Activated CD4-positive, alpha-beta T cell treated with anti-CD3 and anti-CD28 coated beads, Interleukin-2, amount 50 U/mL, for 48 hours (primary cell): Measurements from ENCODE around the gene MICAL3.
"Not testable (repeated sequence)": the region's sequence is repeated elsewhere in the genome, so short reads cannot be mapped to it uniquely, and the experiment has no call there.

Source experiments
- DNase-seq, 2 experiments: peaks; one replicate each; pipeline ENCODE4 v3.0.0-alpha.2; 2020

Gene MICAL3

DNA sequence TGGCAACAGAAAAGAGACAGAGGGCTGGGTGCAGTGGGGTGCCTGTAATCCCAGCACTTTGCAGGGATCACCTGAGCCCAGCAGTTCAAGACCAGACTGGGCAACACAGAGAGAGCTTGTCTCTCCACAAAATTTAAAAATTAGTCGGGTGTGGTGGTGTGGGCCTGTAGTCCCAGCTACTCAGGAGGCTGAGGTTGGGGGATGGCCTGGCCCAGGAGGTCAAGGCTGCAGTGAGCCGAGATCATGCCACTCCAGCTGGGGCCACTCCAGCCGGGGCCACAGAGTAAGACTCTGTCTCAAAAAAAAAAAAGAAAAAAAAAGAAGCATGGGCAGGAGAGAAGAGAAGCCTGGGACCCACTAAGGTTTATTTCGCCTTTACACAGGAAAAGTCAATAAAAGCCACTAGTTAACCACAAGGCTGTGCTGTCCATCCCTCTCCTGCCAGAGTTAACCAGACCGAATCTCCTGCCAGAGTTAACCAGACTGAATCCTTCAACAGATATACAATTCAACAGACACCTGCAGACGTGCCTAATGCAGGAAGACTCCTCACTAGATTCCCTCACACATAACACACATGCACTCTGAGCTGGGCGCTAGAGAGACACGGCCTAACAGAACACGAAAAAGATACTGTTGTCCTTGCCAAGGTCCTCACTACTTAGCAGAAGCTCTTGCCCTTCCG, 29.8 kb downstream of the MICAL3 start:
- DNase-seq: no peak

DNA sequence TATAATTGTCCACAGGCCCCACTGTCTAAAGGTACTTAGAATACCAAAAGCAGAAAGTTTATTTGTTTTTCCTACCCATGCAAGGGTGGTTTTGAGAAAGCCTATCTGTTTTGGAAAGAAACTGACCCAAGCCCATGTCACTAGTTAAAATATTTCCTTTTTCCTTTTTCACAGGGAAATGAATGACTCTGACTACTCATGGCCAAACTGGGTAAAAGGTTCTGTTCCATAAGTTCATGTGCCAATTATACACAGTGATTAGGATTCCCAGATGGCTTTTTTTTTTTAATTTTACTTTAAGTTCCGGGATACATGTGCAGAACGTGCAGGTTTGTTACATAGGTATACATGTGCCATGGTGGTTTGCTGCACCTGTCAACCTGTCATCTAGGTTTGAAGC, 31.4 kb downstream of the MICAL3 start:
- not testable (repeated sequence) for DNase-seq

DNA sequence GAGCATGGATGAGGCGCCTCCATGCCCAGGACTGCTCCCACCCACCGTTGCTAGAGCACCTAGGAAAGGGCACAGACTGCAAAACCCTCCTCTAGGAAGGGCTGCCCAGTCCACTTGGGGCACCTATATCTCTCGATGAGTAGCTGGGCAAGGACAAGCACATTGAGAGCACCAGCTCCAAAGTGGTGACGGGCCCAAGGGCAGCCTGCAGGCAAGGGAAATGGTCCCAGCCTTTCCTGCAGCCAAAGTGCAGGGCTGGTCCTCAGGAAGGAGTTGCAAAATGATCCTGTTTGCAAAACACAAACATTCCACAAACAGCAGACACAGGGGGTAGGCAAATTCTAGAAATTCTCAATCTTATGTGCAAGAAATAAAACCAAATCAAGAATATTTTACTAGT, 32.4 kb downstream of the MICAL3 start:
- DNase-seq: not testable (repeated sequence)

DNA sequence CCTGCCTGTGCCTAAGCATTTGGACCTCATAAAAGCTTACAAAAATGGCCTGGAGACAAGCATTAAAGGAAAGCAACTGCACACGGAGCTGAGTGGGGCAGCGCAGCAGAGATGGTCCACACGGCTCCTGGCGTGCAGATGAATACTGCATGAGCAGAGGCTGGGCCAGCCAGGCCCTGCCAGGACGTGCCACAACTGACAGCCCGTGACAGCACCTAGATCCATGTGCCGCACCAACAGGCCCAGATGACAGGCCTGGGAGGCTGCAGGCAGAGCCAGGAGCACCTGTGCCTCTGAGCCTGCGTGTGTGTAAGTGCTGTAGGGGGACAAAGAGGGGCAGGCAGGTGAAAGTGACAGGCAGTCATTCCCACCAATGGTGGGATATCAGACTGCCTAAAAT, 33.4 kb downstream of the MICAL3 start:
- DNase-seq: no peak

DNA sequence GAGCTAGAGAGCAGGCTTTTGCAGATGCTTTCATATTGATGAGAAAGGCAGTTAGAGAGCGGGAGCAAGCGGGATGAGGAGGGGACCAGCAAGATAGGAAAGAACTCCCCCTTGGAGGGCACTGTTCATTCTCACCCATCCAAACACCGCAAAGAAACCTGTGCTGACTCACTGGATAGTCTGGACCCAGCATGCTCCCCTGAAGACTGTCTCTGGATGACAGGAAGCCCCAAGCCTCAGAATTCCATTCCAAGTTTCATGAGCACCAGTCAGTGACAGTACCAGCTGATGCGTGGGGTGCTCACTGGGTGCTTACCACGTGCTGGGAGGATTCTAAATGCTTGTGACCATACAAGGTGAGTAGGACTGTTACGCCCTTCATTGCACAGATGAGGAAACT, 34.2 kb downstream of the MICAL3 start:
- no peak for DNase-seq

DNA sequence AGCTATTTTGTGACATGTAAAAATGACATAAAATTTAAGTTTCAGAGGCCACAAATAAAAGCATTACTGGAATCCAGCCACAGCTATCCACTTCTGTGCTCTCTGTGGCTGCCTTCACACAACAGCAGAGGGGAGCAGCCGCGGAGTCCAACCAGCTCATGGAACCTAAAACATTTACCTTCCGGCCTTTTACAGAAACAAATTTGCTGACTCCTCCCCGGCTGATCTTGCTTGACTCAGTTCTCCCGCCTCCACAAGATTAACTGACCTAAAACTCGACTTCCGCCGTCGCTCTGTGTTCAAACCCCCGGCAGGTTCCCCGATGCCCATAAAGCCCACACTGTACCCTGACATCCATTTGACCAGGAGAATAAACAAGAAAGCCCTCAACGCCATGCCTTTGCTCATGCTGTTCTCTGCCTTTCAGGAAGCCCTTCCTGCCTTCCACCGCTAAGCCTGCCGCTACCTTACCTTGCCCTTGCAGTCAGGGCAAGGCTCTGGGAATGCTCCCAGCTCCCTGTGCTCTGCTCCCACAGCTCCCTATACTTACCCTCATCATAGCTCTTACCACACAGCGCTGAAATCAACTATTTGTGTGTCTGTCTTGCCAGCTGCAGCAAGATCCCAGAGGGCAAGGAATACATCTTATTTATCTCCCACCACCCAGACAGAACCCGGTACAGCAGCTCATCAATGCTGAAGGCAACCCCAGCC, 35.4 kb downstream of the MICAL3 start:
- no peak for DNase-seq

DNA sequence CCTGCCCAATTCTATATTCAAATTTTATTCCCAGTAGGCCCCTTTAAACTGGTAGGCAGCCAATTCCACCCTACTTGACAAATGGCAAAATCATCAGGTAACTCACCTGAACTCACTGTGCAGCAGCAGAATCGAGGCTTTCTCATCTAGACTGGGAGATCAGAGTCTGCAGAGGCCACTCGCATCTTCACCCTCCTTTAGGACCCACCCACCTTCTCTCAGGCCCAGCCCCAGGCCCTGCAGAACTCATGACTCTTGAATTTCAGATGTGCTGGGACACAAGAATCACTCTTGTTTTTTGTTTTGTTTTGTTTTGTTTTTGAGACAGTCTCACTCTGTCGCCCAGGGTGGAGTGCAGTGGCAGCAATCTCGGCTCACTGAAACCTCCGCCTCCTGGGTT, 38.8 kb downstream of the MICAL3 start:
- no peak for DNase-seq

DNA sequence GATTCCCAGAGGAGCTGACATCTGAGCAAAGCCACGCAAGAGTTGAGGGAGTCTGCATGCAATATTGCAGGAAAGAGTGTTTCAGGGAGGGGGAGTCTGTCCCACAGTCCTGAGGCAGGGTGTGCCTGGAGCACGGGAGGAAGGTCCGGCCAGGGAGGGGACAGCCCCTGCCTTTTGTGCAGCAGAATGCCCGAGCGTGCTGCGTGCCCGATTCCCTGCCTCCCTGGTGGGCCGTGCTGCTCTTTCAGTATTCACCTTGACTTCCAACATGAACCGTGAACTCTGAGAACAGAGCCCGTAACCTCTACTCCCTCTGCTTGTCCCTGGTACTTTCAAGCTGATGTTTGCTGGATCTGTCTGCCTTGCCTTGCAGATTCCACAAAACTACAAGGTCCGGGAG, 39.3 kb downstream of the MICAL3 start:
- not testable (repeated sequence) for DNase-seq

DNA sequence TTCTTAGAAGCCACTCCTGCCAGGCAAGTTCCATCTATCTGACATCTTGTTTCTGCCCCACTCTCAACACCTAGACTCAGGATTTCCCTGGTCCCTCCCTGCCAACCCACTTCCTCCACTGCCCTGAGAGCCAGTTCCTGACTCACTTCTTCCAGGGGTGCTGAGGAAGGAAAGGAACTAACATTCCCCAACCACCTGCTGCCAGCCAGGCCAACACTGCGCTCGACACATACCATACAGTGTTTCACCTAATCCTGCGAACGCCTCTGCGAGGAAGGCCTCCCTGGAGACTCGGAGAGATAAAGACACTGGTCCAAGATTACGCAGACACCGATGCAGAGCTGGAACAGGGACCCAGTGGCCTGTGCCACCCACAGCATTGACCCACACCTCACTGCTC, 40.2 kb downstream of the MICAL3 start:
- peak in 1 of 2 experiments; percentile 8 for DNase-seq

DNA sequence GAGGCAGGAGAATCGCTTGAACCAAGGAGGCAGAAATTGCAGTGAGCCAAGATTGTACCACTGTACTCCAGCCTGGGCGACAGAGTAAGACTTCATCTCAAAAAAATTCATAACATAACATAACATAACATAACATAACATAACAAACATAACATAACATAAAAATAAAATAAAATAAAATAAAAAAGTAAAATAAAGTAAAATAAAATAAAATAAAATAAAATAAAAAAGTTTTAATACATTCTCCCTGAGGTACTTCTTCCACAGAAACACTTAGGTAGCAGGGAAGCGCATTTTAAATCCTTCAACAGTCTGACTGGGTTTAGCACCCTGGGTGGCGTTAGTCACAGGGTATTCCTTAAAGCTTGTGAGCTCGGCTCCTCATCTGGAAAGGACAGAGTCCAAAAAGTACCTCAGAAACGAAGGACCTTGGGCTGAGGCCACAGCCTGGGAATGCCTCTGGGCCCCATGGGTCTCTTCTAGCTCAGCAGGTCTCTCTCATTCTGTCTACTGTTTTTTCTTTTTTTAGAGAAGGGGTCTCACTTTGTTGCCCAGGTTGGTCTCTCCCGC, 41.7 kb downstream of the MICAL3 start:
- DNase-seq: no peak

DNA sequence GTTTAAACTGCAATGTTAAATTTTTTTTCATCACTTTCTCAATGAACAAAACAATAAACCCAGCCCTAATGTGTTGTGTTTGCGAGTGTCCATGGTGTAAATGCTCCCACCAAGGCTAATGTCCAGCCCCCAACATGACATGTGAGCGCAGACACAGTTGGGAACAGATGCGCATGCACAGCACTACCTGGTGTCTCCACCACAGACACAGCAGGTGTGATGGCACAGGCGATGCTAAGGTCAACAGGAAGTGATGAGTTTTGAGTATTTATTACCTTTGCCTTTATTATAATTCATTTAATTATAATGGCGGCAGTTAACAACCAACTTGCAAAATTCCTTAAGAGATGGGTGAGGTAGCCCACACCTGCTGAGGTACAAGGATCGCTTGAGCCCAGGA, 42.9 kb downstream of the MICAL3 start:
- no peak for DNase-seq

DNA sequence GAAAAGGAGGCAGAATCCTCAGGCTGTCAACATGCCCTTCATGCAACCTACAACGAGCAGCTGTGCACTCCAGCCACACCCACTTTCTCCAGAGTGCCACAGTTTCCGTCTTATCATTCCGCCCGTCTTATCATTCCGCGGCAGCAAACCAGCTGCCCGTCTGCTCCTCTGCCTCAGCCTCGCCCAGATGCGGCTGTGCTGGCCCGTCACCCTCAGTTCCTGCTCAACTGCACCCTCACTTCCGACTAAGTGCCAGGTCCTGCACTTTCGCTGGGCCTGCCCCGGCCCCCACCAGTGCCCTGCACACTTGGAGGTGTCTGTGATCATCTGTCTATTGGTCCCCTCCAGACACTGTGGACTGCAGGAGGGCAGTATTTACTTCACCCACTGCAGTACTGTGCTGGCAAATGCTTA, 43.7 kb downstream of the MICAL3 start:
- peak; percentile 52 to 60 for DNase-seq

DNA sequence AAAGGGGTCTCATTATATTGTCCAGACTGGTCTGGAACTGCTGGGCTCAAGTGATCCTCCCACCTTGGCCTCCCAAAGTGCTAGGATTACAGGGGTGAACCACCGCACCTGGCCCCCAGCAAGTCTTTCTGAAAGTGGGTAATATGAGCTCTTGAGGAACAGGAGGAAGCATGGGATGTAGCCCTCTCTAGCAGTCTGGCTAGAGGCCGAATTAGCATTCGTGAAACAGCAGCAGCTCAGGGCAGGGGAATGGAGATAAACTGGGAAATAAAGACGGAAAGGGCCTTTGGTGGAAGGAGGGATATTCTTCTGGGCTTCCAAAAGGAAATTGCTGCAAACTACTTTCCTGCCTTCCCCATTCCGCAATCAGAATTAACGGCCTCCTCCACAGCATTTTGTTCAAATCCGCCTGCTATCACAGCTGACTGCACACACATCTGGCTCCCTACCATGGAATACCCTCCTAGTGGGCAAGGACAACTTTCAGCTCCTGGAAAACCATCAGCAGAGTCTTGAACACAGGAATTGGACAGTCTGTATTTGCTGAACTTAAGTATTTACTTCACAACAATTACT, 44.3 kb downstream of the MICAL3 start:
- DNase-seq: no peak

DNA sequence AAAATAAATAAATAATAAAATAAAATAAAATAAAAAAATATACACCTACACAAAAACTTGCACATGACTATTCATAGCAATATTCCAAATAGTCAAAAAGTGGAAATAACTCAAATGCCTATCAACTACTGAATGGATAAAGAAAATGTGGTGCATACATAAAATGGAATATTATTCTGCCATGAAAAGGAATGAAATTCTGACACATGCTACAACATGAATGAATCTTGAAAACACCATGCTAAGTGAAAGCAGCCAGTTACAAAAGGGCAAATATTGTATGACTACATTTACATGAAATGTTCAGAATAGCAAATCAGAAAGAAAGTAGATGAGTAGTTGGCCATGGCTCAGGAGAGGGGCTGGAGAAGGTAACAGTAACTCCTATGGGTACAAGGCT, 46.3 kb downstream of the MICAL3 start:
- DNase-seq: no peak

DNA sequence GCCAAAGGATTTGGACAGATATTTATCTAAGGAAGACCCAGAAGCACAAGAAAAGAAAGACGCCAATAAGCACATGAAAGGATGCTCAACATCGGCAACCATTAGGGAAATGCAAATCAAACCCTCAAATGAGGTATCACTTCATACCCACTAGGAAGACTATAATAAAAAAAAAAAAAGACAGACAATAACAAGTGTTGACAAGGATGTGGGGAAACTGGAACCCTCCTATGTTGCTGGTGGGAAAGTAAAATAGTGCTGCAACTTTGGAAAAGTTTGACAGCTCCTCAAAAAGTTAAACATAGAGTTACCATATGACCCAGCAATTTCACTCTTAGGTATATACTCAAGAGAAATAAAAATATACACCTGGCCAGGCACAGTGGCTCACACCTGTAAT, 47.0 kb downstream of the MICAL3 start:
- DNase-seq: no peak

DNA sequence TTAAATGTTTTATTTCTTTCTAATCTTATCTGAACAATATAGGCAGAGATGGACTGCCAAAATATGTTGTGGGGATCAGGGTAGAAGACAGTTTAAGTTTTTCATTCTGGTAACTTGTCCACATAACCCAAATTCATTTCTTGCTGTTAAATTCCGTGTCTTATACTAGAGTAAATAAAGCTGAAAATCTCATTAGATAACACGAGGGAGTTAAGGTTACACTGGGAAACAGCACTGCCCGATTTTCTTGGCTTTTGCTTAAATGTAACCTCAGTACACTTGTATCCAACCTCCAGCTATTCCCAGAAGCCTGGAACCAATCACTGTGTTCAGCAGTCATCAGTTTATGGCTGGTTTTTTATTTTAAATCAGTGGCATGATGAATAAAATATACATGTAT, 48.2 kb downstream of the MICAL3 start:
- no peak for DNase-seq

DNA sequence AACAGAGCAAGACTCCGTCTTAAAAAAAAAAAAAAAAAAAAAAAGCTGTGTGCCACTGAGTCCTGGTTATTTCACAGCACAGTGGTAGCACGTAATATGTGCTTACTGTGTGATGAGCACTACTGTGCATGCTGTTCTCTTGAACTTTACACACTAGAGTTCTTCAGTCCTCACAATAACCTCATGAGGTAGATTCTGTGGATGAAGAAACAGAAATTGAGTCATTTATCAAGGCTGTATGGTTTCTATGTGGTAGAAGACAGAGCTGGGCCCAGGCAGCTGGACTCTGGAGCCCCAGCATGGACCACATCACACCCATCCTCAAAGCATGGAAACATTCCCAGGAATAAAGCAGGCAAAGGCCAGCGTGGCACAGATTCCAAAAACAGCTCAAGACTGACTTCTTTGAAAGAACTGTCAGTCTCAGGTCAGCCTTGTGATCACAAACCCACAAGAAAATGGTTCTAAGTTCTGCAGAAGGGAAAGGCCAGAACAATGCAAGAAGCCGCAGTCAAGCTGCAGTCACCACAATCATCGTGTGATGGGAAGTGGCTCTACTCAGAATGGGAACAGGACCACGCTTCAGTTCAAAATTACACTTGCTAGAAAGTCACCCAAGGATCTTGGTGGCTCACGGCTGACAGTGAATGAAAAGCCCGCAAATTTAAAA, 49.5 kb downstream of the MICAL3 start:
- no peak for DNase-seq

DNA sequence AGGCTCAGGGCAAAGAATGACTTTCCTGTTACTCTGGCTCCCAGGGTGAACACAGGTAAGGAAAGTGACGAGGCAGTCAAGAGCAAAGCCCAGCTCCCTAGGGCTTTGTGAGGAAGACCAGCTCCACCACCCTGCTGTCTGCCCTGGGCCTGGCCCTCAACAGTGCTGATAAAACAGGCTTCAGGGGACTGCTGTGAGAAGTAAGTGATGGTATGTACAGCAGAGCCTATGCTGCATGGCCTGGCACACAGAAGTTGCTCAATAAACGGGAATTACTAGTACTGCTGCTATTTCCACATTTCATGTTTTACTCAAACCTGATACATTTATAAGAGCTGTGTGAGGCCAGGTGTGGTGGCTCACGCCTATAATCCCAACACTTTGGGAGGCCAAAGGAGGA, 50.3 kb downstream of the MICAL3 start:
- DNase-seq: no peak

DNA sequence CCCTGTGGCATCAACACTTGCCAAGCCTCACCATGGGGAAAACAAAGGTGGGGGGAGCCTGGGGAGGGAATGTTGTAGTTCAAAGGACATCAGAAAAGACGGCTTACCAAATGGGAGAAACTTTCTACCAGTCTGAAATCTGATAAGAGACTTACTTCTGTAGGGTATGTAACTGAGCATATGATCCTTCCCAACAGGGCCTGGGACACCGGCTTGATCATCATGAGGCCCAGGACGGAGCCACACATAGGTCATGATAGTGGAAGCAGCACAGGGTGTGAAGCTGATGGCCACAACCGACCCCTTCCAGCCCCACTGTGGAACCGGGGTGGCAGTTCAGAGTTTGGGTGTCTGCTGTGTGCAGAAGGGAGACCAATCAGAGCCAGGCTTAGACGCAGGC, 51.1 kb downstream of the MICAL3 start:
- no peak for DNase-seq

DNA sequence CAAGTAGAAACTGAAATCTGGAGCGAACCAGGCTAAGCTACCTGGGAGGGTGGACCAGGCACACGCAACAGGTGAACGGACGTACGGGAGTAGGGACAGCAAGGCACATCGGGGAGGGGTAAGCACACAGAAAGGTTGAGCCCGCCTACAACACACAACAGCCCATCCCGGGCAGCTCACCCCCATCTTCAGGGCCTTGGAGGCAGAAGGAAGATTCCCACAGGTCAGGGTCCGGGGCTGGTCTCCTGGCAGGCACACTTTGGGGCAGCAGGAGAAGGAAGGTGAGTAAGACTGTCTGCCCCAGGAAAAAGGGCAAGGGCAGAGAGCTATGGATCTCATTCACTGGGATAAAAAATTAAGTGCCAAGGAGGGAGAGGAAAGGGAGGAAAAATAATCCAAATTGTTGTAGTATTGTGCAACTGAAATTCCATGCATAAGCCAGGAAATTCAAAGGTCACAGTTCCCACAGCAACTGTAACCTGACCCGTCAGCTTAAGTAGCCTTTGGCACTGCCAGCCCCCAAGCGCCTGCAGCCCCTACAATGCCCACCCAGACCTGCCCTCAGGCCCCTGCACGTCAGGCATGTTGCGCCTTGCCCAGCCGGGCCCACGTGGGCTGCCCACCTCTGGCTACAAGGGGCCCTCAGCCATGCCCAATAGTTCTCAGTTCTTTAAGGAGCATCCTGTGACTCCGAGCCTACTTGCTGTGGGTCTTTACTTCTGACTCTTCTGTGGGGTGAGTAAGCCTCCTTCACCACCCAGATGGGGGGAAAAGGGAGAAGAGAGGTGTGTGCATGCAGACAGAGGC, 51.8 kb downstream of the MICAL3 start:
- DNase-seq: no peak

DNA sequence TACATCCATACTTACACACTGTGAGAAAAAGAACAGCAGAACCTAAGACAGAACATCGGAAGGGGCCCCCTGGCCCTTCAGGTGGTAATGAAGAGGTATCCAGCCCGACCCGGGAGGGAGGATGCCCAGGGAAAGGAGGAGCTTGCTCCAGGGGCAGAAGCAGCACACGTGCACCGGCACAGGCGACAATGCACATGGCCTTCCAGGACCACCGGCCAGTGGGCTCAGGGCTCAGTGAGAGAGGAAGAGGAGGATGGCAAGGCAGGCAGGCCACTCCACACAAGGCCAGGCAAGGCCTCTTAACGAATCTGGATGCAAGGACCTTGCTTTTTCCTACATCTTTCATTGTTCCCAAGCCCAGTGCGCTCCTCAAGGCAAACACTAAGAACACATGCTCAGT, 52.6 kb downstream of the MICAL3 start:
- DNase-seq: no peak

DNA sequence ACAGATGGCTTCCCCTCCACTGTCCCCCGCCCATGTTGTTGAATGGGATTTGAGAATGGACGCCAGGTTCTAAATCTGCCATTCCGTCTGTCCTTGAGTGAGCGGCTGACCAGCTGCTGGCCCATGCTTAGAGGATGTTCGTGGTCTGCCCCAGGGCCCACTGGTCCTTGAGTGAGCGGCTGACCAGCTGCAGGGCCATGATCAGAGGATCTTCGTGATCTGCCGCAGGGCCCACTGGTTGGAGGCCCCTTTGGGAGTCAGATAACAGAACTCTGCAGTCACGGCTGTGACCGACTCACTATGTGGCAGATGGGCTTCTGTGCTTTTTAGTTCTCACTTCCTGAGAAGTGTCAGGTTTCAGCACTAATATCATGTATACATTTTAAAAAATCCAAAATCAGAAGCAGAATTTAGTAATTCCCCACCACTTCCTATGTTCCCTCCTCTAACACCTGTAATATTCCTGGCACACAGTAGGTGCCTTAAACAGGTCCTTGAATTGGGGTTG, 54.1 kb downstream of the MICAL3 start:
- no peak for DNase-seq
